Measurements from ENCODE around the gene HSPA2.
"Not testable (repeated sequence)": the region's sequence is repeated elsewhere in the genome, so short reads cannot be mapped to it uniquely, and the experiment has no call there.

HSPA2 gene

GRCh38 chr14:64504897-64505794 lies 35.4 kb upstream of the HSPA2 start:
- TF ChIP-seq JUND (IDR thresholded peaks at IDR 0.05; ENCODE audit: low read depth) = no peak
- peak; percentile 71 to 94 for DNase-seq (ENCODE audit: low read depth in 1 of 2, low spot score in 1 of 2)
- in situ Hi-C loops (cut with HindIII; ENCODE audit: low pct_unique_long_range_greater_than_20kb, low sequenced_read_pairs) = no loop called here

- no peak for DNase-seq (ENCODE audit: low read depth in 1 of 2, low spot score in 1 of 2)
- no peak for TF ChIP-seq JUND (IDR thresholded peaks at IDR 0.05; ENCODE audit: low read depth)
- in situ Hi-C loops (cut with HindIII; ENCODE audit: low pct_unique_long_range_greater_than_20kb, low sequenced_read_pairs) = no loop called here
Measured at GRCh38 chr14:64506721-64507120, 33.8 kb upstream of the HSPA2 start.

- in situ Hi-C loops (cut with HindIII; ENCODE audit: low pct_unique_long_range_greater_than_20kb, low sequenced_read_pairs) = no loop called here
- no peak for DNase-seq (ENCODE audit: low read depth in 1 of 2, low spot score in 1 of 2)
- no peak for TF ChIP-seq JUND (IDR thresholded peaks at IDR 0.05; ENCODE audit: low read depth)
Measured at GRCh38 chr14:64507376-64508156, 33.0 kb upstream of the HSPA2 start.

GRCh38 chr14:64508215-64508776 lies 32.2 kb upstream of the HSPA2 start:
- TF ChIP-seq JUND (IDR thresholded peaks at IDR 0.05; ENCODE audit: low read depth) = no peak
- in situ Hi-C loops (cut with HindIII; ENCODE audit: low pct_unique_long_range_greater_than_20kb, low sequenced_read_pairs) = no loop called here

GRCh38 chr14:64509036-64509435 lies 31.5 kb upstream of the HSPA2 start:
- DNase-seq (ENCODE audit: low read depth in 1 of 2, low spot score in 1 of 2) = no peak
- in situ Hi-C loops (cut with HindIII; ENCODE audit: low pct_unique_long_range_greater_than_20kb, low sequenced_read_pairs) = no loop called here

More at GRCh38 chr14:64508215-64508776, 32.2 kb upstream of the HSPA2 start:
- no peak for DNase-seq (ENCODE audit: low read depth in 1 of 2, low spot score in 1 of 2)

GRCh38 chr14:64510825-64511671 lies 29.5 kb upstream of the HSPA2 start:
- DNase-seq (ENCODE audit: low read depth in 1 of 2, low spot score in 1 of 2) = peak; percentile 29 to 82
- in situ Hi-C loops (cut with HindIII; ENCODE audit: low pct_unique_long_range_greater_than_20kb, low sequenced_read_pairs) = no loop called here
- TF ChIP-seq JUND (IDR thresholded peaks at IDR 0.05; ENCODE audit: low read depth) = no peak

More at GRCh38 chr14:64509036-64509435, 31.5 kb upstream of the HSPA2 start:
- TF ChIP-seq JUND (IDR thresholded peaks at IDR 0.05; ENCODE audit: low read depth) = no peak

- DNase-seq (ENCODE audit: low read depth in 1 of 2, low spot score in 1 of 2) = no peak
- in situ Hi-C loops (cut with HindIII; ENCODE audit: low pct_unique_long_range_greater_than_20kb, low sequenced_read_pairs) = no loop called here
- TF ChIP-seq JUND (IDR thresholded peaks at IDR 0.05; ENCODE audit: low read depth) = no peak
Measured at GRCh38 chr14:64513271-64513670, 27.3 kb upstream of the HSPA2 start.

- in situ Hi-C loops (cut with HindIII; ENCODE audit: low pct_unique_long_range_greater_than_20kb, low sequenced_read_pairs) = no loop called here
- DNase-seq (ENCODE audit: low read depth in 1 of 2, low spot score in 1 of 2) = peak in 1 of 2 experiments; percentile 59
- no peak for TF ChIP-seq JUND (IDR thresholded peaks at IDR 0.05; ENCODE audit: low read depth)
Measured at GRCh38 chr14:64515053-64515452, 25.5 kb upstream of the HSPA2 start.

GRCh38 chr14:64516969-64517368 lies 23.6 kb upstream of the HSPA2 start:
- DNase-seq (ENCODE audit: low read depth in 1 of 2, low spot score in 1 of 2) = no peak
- in situ Hi-C loops (cut with HindIII; ENCODE audit: low pct_unique_long_range_greater_than_20kb, low sequenced_read_pairs) = no loop called here
- no peak for TF ChIP-seq JUND (IDR thresholded peaks at IDR 0.05; ENCODE audit: low read depth)

GRCh38 chr14:64517667-64518066 lies 22.9 kb upstream of the HSPA2 start:
- in situ Hi-C loops (cut with HindIII; ENCODE audit: low pct_unique_long_range_greater_than_20kb, low sequenced_read_pairs); DNase-seq (ENCODE audit: low read depth in 1 of 2, low spot score in 1 of 2): not testable (repeated sequence)

- no peak for TF ChIP-seq JUND (IDR thresholded peaks at IDR 0.05; ENCODE audit: low read depth)
- in situ Hi-C loops (cut with HindIII; ENCODE audit: low pct_unique_long_range_greater_than_20kb, low sequenced_read_pairs) = no loop called here
- DNase-seq (ENCODE audit: low read depth in 1 of 2, low spot score in 1 of 2) = no peak
Measured at GRCh38 chr14:64518229-64518628, 22.3 kb upstream of the HSPA2 start.

- in situ Hi-C loops (cut with HindIII; ENCODE audit: low pct_unique_long_range_greater_than_20kb, low sequenced_read_pairs) = no loop called here
- TF ChIP-seq JUND (IDR thresholded peaks at IDR 0.05; ENCODE audit: low read depth) = no peak
Measured at GRCh38 chr14:64520699-64521098, 19.8 kb upstream of the HSPA2 start.

More at GRCh38 chr14:64520699-64521098, 19.8 kb upstream of the HSPA2 start:
- DNase-seq (ENCODE audit: low read depth in 1 of 2, low spot score in 1 of 2) = no peak

All from T47D (cell line).